ACHN (cell line): ENCODE data around the gene TTC21A.
A peak's percentile ranks its signal among the peaks of the same experiment; 100 is the strongest.

Source experiments
- DNase-seq: peaks from one replicate; pipeline ENCODE4 v3.0.0-alpha.2; 2015
- in situ Hi-C: cut with HindIII; loops from 2 replicates; pipeline ENCODE4 v1.10.0; 2017; ENCODE audit warnings: low sequenced_read_pairs, low pct_ligation_motif_present, low pct_unique_long_range_greater_than_20kb

Gene TTC21A

DNA sequence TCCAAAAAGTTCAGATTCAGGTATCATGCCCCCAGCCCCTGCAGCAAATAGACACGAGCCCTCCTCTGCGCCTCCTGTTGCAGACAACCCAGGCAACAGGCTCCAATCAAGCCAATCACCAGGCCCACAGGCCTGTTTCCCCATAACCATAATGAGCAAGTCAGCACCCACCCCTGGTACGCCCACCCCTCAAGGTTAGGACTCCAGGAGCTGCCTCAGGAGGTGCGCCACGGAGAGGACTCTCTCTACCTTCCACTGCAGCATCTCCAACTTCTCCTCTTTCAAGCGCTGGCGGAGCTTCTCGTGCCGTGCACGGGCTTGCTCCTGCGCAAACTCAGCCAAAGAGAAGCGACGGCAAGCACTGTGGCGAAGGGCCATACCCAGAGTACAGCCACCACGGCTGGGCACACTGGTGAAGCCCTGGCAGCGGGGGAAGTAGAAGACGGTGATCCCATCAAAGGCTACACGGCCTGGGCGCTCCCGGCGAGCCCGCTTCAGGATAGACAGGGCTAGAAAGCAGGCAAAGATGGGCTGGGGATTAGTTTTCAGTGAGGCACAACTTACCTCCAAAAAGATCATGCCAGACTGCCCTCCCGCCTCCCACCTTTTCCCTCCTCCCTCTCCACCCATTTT is 37.4 kb downstream of the TTC21A start:
- no peak for DNase-seq
- in situ Hi-C loops, result no loop called here

- in situ Hi-C loops, result no loop called here
- DNase-seq, result no peak
Measured at GRCh38 chr3:39146083-39146501, 38.6 kb downstream of the TTC21A start.

DNA sequence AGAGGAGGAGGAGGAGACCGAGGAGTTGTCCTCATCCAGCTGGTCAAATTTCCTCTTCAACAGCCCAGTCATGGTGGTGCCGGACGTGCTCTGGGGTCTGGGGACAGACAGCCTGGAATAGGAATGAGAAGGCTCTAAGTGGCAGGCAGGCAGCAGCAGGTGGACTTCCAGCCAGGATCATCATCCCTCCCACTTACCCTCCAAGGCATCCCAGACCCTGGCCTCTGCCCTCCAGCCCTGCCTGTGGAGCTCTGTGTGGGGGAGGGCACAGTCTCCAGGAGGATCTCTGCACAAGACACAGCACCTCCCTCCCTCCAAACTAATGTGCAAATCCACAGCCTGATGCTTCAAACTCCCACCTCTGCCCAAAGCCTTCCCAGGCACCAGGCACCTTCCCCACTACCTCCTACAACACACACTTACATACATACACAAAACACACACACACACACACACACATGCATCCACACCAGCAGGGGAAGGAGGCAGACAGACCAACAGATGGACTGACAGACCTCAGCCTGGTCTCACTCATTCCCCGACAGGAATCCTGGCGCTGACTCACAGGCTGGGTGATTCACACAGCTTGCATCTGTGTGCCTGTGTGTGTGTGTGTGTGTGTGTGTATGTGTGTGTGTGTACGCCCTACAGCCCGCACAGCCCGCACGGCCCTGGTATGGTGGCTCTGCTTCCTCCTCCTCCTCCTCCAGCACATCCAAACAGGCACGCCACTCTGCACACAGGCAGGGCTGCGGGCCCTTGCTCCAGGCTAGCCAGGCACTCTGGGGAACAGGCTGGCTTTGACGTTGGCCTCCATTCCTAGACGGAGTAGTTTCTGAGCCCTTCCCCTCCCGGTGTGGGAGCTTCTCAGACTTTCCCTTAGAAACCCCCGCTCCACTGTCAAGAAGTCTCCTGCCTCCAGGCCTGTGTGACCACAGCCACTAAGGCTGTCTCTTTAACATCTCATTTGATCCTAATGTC is 39.4 kb downstream of the TTC21A start:
- DNase-seq, result peak; percentile 85
- in situ Hi-C loops, result no loop called here

DNA sequence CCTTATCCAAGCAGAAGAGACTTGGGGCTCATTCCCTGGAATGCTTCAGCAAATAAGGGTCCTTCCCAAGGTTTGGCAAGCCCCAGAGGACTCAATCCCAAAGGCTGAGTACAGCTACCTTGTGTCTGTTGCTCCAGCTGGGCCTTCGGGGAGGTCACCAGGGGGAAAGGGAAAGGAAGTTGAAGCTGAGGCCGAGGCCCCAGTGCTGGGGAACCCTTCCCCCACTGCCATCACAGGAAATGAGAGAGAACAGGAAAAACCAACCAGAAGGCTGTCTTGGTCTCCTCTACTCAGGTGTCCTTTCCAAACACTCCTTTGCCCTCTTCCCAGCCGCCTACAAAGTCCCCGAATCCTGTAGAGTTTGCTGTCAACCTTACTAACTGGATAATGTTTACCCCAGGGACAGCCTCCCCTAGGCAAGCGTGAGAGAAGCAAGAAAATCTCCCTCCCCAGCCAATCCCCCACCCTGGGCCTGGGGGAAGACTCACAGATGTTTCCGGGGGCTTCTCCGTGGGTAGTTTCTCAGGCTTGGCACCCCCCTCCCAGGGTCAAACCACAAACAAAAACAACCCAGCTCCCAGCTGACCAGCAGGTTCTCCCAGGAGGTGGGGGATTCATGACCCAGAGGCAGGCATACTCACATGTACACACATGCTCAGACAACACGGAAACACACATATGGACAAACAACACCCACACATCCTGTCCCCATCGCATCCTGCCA is 40.4 kb downstream of the TTC21A start:
- peak; percentile 31 for DNase-seq
- in situ Hi-C loops, result no loop called here

GRCh38 chr3:39148435-39149058 is 41.1 kb downstream of the TTC21A start:
- DNase-seq, result no peak
- in situ Hi-C loops, result no loop called here

DNA sequence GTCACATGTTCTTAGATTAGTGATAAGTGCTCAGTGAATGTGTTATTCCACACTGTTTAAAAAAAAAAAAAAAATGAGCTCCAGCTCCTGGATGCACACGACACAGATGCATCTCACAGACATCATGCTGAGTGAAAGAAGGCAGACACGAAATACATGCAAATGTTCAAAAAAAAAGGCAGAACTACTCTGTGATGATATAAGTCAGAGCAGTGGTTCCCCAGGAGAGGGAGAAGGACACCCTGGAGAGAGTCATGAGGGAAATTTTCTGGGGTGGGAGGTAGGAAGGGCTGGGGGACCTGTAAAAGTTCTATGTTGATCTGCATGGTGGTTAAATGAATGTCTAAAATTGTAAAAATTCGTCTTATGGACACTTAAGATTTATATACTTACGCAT is 41.6 kb downstream of the TTC21A start:
- no peak for DNase-seq
- in situ Hi-C loops, result no loop called here

- in situ Hi-C loops, result no loop called here
- DNase-seq, result no peak
Measured at GRCh38 chr3:39149498-39150147, 42.1 kb downstream of the TTC21A start.

- in situ Hi-C loops, result no loop called here
Measured at GRCh38 chr3:39150148-39150802, 42.8 kb downstream of the TTC21A start.

DNA sequence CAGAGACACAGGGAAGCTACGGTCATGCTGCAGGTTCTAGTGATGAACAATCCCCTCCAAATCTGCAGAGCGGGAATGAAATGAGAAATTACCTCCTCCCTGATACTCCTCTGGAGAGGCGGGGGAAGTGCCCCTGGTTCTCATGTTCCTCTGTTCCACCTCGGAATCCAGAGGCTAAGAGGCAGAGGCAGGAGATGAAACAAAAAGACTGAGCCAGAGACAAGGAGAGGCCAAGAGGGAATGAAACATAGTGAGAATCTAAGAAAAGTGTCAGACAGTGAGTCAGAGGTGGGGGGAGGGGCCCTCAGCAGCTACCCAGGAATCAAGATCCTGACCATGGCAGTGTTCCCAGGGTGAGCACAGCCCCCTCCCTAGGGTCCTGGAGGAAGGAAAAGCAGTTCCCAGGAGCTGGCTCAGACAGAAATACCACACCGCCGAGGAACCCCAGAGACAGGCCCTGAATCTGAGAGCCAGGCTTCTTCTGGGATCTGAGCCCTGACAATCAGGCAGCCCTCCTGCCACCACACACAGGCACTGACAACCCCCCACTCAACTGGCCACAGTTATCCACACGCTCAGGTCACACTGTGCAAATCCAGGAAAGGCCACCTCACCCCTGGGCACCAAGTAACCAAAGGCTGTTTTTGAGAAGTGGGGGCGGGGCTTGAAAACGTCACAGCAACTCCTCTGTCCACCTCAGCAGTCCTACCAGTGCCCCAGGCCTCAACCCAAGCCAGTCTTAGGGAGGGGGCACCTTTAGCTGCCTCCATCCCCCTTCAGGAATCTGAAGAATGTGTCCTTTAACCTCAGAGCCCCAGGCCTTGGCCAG is 43.5 kb downstream of the TTC21A start:
- peak; percentile 88 for DNase-seq
- in situ Hi-C loops, result no loop called here

More at GRCh38 chr3:39150148-39150802, 42.8 kb downstream of the TTC21A start:
- peak; percentile 27 for DNase-seq

- no peak for DNase-seq
- in situ Hi-C loops, result no loop called here
Measured at GRCh38 chr3:39153977-39154279, 46.4 kb downstream of the TTC21A start.

DNA sequence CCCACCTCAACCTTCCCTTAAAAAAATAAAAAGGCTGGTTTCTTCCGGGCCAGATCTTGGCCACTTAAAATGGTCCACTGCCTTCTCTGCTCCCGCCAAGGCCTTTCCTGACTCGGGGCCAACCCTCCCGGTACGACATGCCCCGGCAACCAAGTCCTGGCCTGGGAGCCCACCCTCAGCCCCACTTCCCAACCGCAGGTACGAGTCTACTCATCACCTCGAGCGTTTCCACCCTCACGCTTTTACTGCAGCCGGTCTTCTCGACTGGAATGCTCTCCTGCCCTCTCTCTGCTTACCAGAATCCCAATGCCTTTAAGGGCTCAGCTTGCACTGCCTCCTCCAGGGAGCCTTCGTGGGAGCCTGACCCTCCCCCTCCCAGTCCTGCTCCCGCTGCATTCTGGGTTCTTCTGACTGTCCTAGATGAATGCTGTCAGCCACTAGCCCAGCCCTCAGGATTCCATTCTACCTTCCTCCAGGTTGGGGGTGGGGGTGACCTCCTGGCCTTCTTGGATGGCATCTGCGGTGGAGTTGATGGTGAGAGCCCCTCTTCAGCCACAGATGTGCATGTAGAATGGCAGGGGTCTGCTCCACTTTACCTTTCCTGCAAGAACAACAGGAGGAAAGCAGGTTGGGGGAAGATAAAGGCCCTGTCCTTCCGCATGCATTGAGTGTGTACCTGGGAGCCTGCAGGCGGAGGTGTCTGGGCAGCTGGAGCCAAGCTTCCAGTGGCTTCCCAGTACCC is 47.0 kb downstream of the TTC21A start:
- in situ Hi-C loops, result no loop called here
- peak; percentile 77 for DNase-seq

GRCh38 chr3:39156421-39156820 is 48.9 kb downstream of the TTC21A start:
- DNase-seq, result no peak
- in situ Hi-C loops, result no loop called here

DNA sequence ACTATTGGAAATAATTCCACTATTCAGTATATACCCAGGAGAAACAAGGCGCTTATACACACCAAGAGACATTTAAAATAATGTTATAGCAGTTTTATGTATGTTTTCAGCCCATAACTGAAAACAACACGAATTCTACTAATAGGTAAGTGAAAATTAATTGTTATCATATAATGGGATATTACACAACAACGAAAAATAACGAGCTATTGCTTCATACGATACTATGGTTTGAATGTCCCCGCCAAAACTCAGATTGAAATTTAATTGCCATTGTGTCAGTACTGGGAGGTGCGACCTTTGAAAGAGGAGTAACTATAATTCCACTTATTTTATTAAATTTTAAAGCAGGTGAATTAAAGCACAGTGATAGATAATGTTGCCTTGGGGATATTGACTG is 49.9 kb downstream of the TTC21A start:
- in situ Hi-C loops, result no loop called here
- DNase-seq, result no peak

- in situ Hi-C loops, result no loop called here
- no peak for DNase-seq
Measured at GRCh38 chr3:39158148-39158715, 50.8 kb downstream of the TTC21A start.

GRCh38 chr3:39164414-39164813 is 56.9 kb downstream of the TTC21A start:
- in situ Hi-C loops, result no loop called here
- DNase-seq, result no peak

DNA sequence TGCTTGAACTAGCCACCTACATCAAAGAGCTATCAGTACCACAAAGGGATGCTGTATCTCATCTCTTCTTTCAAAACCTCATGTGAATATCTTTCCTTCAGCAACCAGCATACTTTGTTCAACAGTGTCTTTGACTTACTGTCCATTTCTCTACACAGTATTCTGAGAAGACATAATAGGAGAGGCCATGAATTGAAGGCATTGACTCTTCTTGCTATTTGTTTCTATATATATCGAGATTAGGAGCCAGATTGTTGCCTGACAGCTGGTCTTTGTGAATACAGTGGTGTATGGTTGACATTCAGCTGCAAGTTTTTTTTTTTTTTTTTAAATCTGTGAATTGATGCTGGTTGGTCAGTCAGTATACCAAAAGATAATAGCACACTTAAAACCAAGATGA is 58.0 kb downstream of the TTC21A start:
- DNase-seq, result no peak
- in situ Hi-C loops, result no loop called here
